ENCODE data around the gene EHMT1.

The EHMT1 gene

GRCh38 chr9:137647096-137647714, 28.4 kb downstream of the EHMT1 start:
- Histone ChIP-seq H3K27ac (ENCODE audit: low read depth, low read length) (no peak overlapping the region), H3K4me3 (ENCODE audit: low read length) (no peak overlapping the region), H3K18ac (ENCODE audit: low read length) (no peak overlapping the region), H3K79me2 (ENCODE audit: control insufficient read depth, insufficient read depth, low read length) (peaks cover 59% of the 10 kb centered on the region), H3K9ac (ENCODE audit: low read length) (no peak overlapping the region), H3K23ac (ENCODE audit: low read length) (no peak overlapping the region), H2BK120ac (ENCODE audit: low read depth, low read length) (no peak overlapping the region), H3K4me2 (ENCODE audit: low read length) (no peak overlapping the region), H3K36me3 (ENCODE audit: control insufficient read depth, insufficient read depth, low read length) (no peaks in the 10 kb centered on the region), H4K8ac (ENCODE audit: low read depth, low read length) (no peak overlapping the region), H3K27me3 (ENCODE audit: insufficient read depth, low read length, poor library complexity) (no peaks in the 10 kb centered on the region), H2BK15ac (replicated peaks; ENCODE audit: low read depth) (no peak overlapping the region), H3K79me1 (ENCODE audit: low read length) (peaks cover 29% of the 10 kb centered on the region), H4K5ac (ENCODE audit: low read length) (no peak overlapping the region), H3K56ac (ENCODE audit: low read length) (no peak overlapping the region), H3K4ac (ENCODE audit: low read depth, low read length) (no peak overlapping the region), H2AK5ac (ENCODE audit: low read length) (no peak overlapping the region), H2BK5ac (ENCODE audit: low read length) (no peak overlapping the region), H3K4me1 (ENCODE audit: control insufficient read depth, low read depth, low read length) (no peaks in the 10 kb centered on the region)
- WGBS (ENCODE audit: extremely low coverage, insufficient coverage, low lambda C conversion rate), result no CpG with 5 or more reads among the region's 15 CpGs
- DNase-seq, result no peak

DNA sequence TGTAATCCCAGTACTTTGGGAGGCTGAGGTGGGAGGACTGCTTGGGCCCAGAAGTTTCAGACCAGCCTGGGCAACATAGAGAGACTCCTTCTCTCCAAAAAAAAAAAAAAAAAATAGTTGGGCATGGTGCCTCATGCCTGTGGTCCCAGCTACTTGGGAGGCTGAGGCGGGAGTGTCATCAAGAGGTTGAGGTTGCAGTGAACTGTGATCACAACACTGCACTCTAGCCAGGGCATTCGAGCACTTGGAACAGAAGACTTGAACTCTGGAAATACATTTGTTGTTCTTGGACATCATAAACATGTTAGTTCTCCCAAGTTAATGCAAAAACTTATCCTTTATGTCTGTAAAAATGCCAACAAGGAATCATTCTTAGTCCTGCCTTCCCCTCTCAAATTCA, 29.6 kb downstream of the EHMT1 start:
- Histone ChIP-seq H3K4me3 (ENCODE audit: low read length) (no peak overlapping the region), H3K36me3 (ENCODE audit: control insufficient read depth, insufficient read depth, low read length) (no peaks in the 10 kb centered on the region), H3K56ac (ENCODE audit: low read length) (no peak overlapping the region), H3K4ac (ENCODE audit: low read depth, low read length) (no peak overlapping the region), H3K23ac (ENCODE audit: low read length) (no peak overlapping the region), H4K5ac (ENCODE audit: low read length) (no peak overlapping the region), H3K27ac (ENCODE audit: low read depth, low read length) (no peak overlapping the region), H3K18ac (ENCODE audit: low read length) (no peak overlapping the region), H3K4me2 (ENCODE audit: low read length) (no peak overlapping the region), H3K79me2 (ENCODE audit: control insufficient read depth, insufficient read depth, low read length) (peaks cover 56% of the 10 kb centered on the region), H4K8ac (ENCODE audit: low read depth, low read length) (no peak overlapping the region), H3K79me1 (ENCODE audit: low read length) (peaks cover 24% of the 10 kb centered on the region), H2BK120ac (ENCODE audit: low read depth, low read length) (no peak overlapping the region), H3K27me3 (ENCODE audit: insufficient read depth, low read length, poor library complexity) (no peaks in the 10 kb centered on the region), H2BK5ac (ENCODE audit: low read length) (no peak overlapping the region), H3K9ac (ENCODE audit: low read length) (no peak overlapping the region), H2AK5ac (ENCODE audit: low read length) (no peak overlapping the region), H2BK15ac (replicated peaks; ENCODE audit: low read depth) (no peak overlapping the region), H3K4me1 (ENCODE audit: control insufficient read depth, low read depth, low read length) (no peaks in the 10 kb centered on the region)
- no CpG with 5 or more reads among the region's 2 CpGs for WGBS (ENCODE audit: extremely low coverage, insufficient coverage, low lambda C conversion rate)
- DNase-seq, result no peak

DNA sequence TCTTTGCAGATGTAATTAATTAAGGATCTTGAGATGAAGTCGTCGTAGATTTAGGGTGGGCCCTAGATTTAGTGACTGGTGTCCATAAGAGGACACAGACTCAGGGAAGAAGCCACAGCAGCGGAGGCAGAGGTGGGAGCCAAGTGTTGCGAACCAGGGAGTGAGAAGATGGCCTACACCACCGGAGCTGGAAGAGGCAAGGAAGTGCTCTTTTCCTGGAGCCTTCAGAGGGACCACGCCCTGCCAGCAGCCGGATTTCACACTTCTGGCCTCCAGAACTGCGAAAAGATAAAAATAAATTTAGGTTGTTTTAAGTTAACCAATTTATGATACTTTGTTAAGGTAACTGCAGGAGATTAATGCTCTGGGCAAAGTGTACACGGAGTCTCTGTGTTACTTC, 30.7 kb downstream of the EHMT1 start:
- no peak overlapping the region for H3K27ac ChIP-seq (ENCODE audit: low read depth, low read length)
- H3K56ac ChIP-seq (ENCODE audit: low read length), result no peak overlapping the region
- H3K4me1 ChIP-seq (ENCODE audit: control insufficient read depth, low read depth, low read length), result no peaks in the 10 kb centered on the region
- no peak overlapping the region for H2AK5ac ChIP-seq (ENCODE audit: low read length)
- WGBS (ENCODE audit: extremely low coverage, insufficient coverage, low lambda C conversion rate), result no CpG with 5 or more reads among the region's 9 CpGs
- no peak overlapping the region for H4K5ac ChIP-seq (ENCODE audit: low read length)
- H2BK120ac ChIP-seq (ENCODE audit: low read depth, low read length), result no peak overlapping the region
- H3K18ac ChIP-seq (ENCODE audit: low read length), result no peak overlapping the region
- H3K4me2 ChIP-seq (ENCODE audit: low read length), result no peak overlapping the region
- no peak overlapping the region for H3K4me3 ChIP-seq (ENCODE audit: low read length)
- H3K23ac ChIP-seq (ENCODE audit: low read length), result no peak overlapping the region
- no peak overlapping the region for H2BK5ac ChIP-seq (ENCODE audit: low read length)
- H3K9ac ChIP-seq (ENCODE audit: low read length), result no peak overlapping the region
- H3K27me3 ChIP-seq (ENCODE audit: insufficient read depth, low read length, poor library complexity), result no peaks in the 10 kb centered on the region
- H3K4ac ChIP-seq (ENCODE audit: low read depth, low read length), result no peak overlapping the region
- DNase-seq, result no peak
- peaks cover 53% of the 10 kb centered on the region for H3K79me2 ChIP-seq (ENCODE audit: control insufficient read depth, insufficient read depth, low read length)
- peaks cover 21% of the 10 kb centered on the region for H3K79me1 ChIP-seq (ENCODE audit: low read length)
- no peak overlapping the region for H4K8ac ChIP-seq (ENCODE audit: low read depth, low read length)
- H3K36me3 ChIP-seq (ENCODE audit: control insufficient read depth, insufficient read depth, low read length), result no peaks in the 10 kb centered on the region
- no peak overlapping the region for H2BK15ac ChIP-seq (replicated peaks; ENCODE audit: low read depth)

GRCh38 chr9:137650259-137650658, 31.5 kb downstream of the EHMT1 start:
- DNase-seq, result no peak
- Histone ChIP-seq H4K8ac (ENCODE audit: low read depth, low read length) (no peak overlapping the region), H2BK5ac (ENCODE audit: low read length) (no peak overlapping the region), H3K4ac (ENCODE audit: low read depth, low read length) (no peak overlapping the region), H3K4me3 (ENCODE audit: low read length) (no peak overlapping the region), H3K27ac (ENCODE audit: low read depth, low read length) (no peak overlapping the region), H3K79me1 (ENCODE audit: low read length) (peaks cover 22% of the 10 kb centered on the region), H4K5ac (ENCODE audit: low read length) (no peak overlapping the region), H2BK120ac (ENCODE audit: low read depth, low read length) (no peak overlapping the region), H3K36me3 (ENCODE audit: control insufficient read depth, insufficient read depth, low read length) (no peaks in the 10 kb centered on the region), H3K23ac (ENCODE audit: low read length) (no peak overlapping the region), H3K79me2 (ENCODE audit: control insufficient read depth, insufficient read depth, low read length) (peaks cover 51% of the 10 kb centered on the region), H2BK15ac (replicated peaks; ENCODE audit: low read depth) (no peak overlapping the region), H2AK5ac (ENCODE audit: low read length) (no peak overlapping the region), H3K4me2 (ENCODE audit: low read length) (no peak overlapping the region), H3K27me3 (ENCODE audit: insufficient read depth, low read length, poor library complexity) (no peaks in the 10 kb centered on the region), H3K9ac (ENCODE audit: low read length) (no peak overlapping the region), H3K56ac (ENCODE audit: low read length) (no peak overlapping the region), H3K4me1 (ENCODE audit: control insufficient read depth, low read depth, low read length) (no peaks in the 10 kb centered on the region), H3K18ac (ENCODE audit: low read length) (no peak overlapping the region)
- no CpG with 5 or more reads among the region's 2 CpGs for WGBS (ENCODE audit: extremely low coverage, insufficient coverage, low lambda C conversion rate)

DNA sequence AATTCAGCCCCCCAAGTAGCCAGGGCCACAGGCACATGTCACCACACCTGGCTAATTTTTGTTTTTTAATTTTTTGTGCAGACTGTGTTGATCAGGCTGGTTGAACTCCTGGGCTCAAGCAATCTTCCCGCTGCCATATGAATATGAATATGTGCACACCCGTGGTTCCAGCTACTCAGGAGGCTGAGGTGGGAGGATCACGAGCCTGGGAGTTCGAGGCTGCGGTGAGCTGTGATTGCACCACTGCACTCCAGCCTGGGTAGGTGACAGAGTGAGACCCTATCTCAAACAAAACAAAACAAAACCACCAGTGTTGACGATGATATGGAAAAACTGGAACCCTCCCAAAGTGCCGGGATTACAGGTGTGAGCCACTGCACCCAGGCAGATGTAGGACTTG, 32.0 kb downstream of the EHMT1 start:
- no peak for DNase-seq
- peaks cover 21% of the 10 kb centered on the region for H3K79me1 ChIP-seq (ENCODE audit: low read length)
- no peak overlapping the region for H3K23ac ChIP-seq (ENCODE audit: low read length)
- no peaks in the 10 kb centered on the region for H3K27me3 ChIP-seq (ENCODE audit: insufficient read depth, low read length, poor library complexity)
- no peak overlapping the region for H3K4ac ChIP-seq (ENCODE audit: low read depth, low read length)
- H3K4me3 ChIP-seq (ENCODE audit: low read length), result no peak overlapping the region
- H2BK5ac ChIP-seq (ENCODE audit: low read length), result no peak overlapping the region
- no peak overlapping the region for H3K56ac ChIP-seq (ENCODE audit: low read length)
- H2AK5ac ChIP-seq (ENCODE audit: low read length), result no peak overlapping the region
- no peak overlapping the region for H4K8ac ChIP-seq (ENCODE audit: low read depth, low read length)
- H2BK15ac ChIP-seq (replicated peaks; ENCODE audit: low read depth), result no peak overlapping the region
- no peak overlapping the region for H3K4me2 ChIP-seq (ENCODE audit: low read length)
- peaks cover 2% of the 10 kb centered on the region for H3K36me3 ChIP-seq (ENCODE audit: control insufficient read depth, insufficient read depth, low read length)
- no peak overlapping the region for H3K9ac ChIP-seq (ENCODE audit: low read length)
- peaks cover 52% of the 10 kb centered on the region for H3K79me2 ChIP-seq (ENCODE audit: control insufficient read depth, insufficient read depth, low read length)
- H2BK120ac ChIP-seq (ENCODE audit: low read depth, low read length), result no peak overlapping the region
- H3K4me1 ChIP-seq (ENCODE audit: control insufficient read depth, low read depth, low read length), result no peaks in the 10 kb centered on the region
- H4K5ac ChIP-seq (ENCODE audit: low read length), result no peak overlapping the region
- no peak overlapping the region for H3K27ac ChIP-seq (ENCODE audit: low read depth, low read length)
- no peak overlapping the region for H3K18ac ChIP-seq (ENCODE audit: low read length)
- WGBS (ENCODE audit: extremely low coverage, insufficient coverage, low lambda C conversion rate), result no CpG with 5 or more reads among the region's 7 CpGs

DNA sequence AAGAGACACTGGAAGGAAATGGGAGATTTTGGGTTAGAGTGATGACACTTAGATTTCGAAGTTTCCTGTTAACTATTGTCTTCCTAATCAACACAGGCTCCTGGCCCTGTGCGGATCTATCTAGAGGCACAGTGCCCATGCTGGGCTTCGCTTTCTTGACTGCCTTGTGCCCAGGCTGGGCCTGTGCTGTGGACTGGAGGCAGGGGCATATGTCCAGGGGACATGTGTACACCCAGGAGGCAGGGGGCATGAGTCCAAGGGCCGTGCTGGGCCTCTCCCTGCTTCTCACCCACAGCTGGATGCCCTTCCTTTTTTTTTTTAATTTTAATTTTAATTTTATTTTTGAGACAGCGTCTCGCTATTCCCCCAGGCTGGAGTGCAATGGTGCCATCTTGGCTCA, 37.6 kb downstream of the EHMT1 start:
- H2BK5ac ChIP-seq (ENCODE audit: low read length), result no peak overlapping the region
- no peak overlapping the region for H3K4me2 ChIP-seq (ENCODE audit: low read length)
- WGBS (ENCODE audit: extremely low coverage, insufficient coverage, low lambda C conversion rate), result no CpG with 5 or more reads among the region's 6 CpGs
- no peak overlapping the region for H4K8ac ChIP-seq (ENCODE audit: low read depth, low read length)
- peaks cover 39% of the 10 kb centered on the region for H3K79me2 ChIP-seq (ENCODE audit: control insufficient read depth, insufficient read depth, low read length)
- no peak overlapping the region for H3K9ac ChIP-seq (ENCODE audit: low read length)
- H3K4me3 ChIP-seq (ENCODE audit: low read length), result no peak overlapping the region
- no peak overlapping the region for H2BK15ac ChIP-seq (replicated peaks; ENCODE audit: low read depth)
- no peak overlapping the region for H3K27ac ChIP-seq (ENCODE audit: low read depth, low read length)
- peaks cover 2% of the 10 kb centered on the region for H3K36me3 ChIP-seq (ENCODE audit: control insufficient read depth, insufficient read depth, low read length)
- H3K23ac ChIP-seq (ENCODE audit: low read length), result no peak overlapping the region
- no peak overlapping the region for H4K5ac ChIP-seq (ENCODE audit: low read length)
- no peaks in the 10 kb centered on the region for H3K4me1 ChIP-seq (ENCODE audit: control insufficient read depth, low read depth, low read length)
- H2BK120ac ChIP-seq (ENCODE audit: low read depth, low read length), result no peak overlapping the region
- no peak overlapping the region for H2AK5ac ChIP-seq (ENCODE audit: low read length)
- no peak overlapping the region for H3K4ac ChIP-seq (ENCODE audit: low read depth, low read length)
- H3K18ac ChIP-seq (ENCODE audit: low read length), result no peak overlapping the region
- peaks cover 20% of the 10 kb centered on the region for H3K79me1 ChIP-seq (ENCODE audit: low read length)
- H3K27me3 ChIP-seq (ENCODE audit: insufficient read depth, low read length, poor library complexity), result no peaks in the 10 kb centered on the region
- no peak overlapping the region for H3K56ac ChIP-seq (ENCODE audit: low read length)
- DNase-seq, result no peak

All from mesendoderm (in vitro differentiated cells).